Measurements from ENCODE around the gene NFIX. TPM values are rescaled to one million over a fixed set of nuclear protein-coding genes. Genes with fewer than 3 reads are reported as not detected.

NFIX gene
- total RNA-seq, 1 donor from 2014 or later: 146 TPM

DNA sequence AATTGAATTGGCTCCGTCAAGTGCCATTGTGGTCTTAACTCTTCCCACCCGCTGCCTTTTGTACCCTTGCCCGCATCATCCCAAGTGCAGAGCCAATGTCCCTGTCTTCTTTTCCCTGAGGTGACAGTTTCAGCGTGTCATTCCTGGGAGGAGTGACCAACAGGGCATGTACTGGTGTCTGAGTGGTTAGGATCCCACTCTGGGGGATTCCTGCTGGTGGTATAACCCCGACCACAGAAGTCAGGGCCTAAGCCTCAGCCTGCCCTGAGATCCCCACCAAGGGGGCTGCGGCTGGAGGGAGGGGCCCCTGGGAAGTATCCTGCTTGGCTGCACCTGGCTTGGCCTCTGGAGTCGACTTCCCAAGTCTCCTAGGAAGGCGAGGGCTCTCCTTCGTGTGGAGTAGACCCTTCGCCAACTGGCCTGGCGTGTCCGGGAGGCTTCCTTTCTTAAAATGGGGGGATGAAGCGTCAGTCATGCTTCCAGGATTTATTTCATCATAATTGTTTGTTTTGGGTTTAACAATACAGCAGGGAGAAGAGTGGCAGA is 40.6 kb downstream of the NFIX start:
- Histone ChIP-seq H3K27me3 (ENCODE audit: low read depth) (no peaks in the 10 kb centered on the region), H3K4me3 (no peak overlapping the region), H3K27ac (peak overlapping the region; percentile 78), H3K36me3 (no peaks in the 10 kb centered on the region), H3K9me3 (no peaks in the 10 kb centered on the region), H3K4me1 (peaks cover 100% of the 10 kb centered on the region)
- TF ChIP-seq, protein P1, sequence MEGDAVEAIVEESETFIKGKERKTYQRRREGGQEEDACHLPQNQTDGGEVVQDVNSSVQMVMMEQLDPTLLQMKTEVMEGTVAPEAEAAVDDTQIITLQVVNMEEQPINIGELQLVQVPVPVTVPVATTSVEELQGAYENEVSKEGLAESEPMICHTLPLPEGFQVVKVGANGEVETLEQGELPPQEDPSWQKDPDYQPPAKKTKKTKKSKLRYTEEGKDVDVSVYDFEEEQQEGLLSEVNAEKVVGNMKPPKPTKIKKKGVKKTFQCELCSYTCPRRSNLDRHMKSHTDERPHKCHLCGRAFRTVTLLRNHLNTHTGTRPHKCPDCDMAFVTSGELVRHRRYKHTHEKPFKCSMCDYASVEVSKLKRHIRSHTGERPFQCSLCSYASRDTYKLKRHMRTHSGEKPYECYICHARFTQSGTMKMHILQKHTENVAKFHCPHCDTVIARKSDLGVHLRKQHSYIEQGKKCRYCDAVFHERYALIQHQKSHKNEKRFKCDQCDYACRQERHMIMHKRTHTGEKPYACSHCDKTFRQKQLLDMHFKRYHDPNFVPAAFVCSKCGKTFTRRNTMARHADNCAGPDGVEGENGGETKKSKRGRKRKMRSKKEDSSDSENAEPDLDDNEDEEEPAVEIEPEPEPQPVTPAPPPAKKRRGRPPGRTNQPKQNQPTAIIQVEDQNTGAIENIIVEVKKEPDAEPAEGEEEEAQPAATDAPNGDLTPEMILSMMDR (IDR thresholded peaks at IDR 0.05): no peak
- intact Hi-C loops (cut with DNase I): no loop called here
- DNase-seq: no peak
- no peak for ATAC-seq

DNA sequence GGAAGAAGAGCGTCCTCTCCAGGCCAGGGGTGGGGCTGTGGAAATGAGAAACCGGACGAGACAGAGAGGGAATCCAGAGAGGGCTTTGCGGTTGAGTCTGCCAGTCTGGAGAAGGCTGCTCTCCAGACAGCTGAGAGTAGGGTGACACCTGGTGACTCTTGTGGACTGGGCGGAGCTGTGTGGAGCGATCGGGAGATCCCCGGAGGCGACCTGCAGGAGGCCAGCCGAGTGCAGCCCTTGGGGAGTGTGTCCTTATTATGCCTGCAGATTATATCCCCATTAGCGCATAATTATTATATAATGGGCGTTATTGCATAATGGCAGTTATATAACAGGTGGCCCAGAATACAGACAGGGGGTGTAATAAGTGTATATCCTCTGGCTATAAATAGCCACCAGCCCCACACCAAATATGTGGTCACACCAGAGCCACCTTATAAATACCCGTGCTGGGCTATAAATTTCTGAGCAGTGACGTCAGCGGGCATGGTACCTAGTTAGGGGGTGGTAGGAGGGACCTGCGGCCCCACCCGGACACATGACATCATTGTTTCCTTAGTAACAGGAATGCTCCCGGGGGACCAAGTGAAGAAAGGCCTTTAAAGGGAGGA is 41.2 kb downstream of the NFIX start:
- H3K4me1 ChIP-seq: peaks cover 100% of the 10 kb centered on the region
- peak; percentile 72 for DNase-seq

DNA sequence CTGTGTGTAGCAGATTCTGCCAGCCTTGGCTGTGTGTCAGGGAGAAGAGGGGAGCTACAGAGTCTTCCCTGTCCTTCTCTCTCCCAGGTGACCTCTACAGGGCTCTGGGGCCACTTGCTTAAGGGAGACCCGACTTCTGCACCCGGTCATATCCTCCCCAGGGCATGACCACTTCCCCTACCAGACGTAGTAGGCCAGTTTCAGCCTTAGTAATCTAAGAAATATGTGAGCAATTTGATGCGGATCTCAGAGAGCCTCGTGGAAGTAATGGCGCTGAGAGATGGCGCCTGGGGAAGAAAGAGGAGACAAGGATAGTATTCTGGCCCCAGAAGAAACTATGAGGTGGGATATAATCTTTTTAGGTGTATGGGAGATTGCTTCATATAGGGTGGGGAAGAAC is 41.9 kb downstream of the NFIX start:
- Histone ChIP-seq H3K27me3 (ENCODE audit: low read depth) (no peaks in the 10 kb centered on the region), H3K4me1 (peaks cover 97% of the 10 kb centered on the region), H3K9me3 (no peaks in the 10 kb centered on the region), H3K36me3 (no peaks in the 10 kb centered on the region), H3K4me3 (no peak overlapping the region), H3K27ac (peak overlapping the region; percentile 78)
- intact Hi-C loops (cut with DNase I): no loop called here
- DNase-seq (no peak), ATAC-seq (peak; percentile 14 to 46)
- TF ChIP-seq, protein P1 (IDR thresholded peaks at IDR 0.05): no peak

More for the DNA sequence above, 41.2 kb downstream of the NFIX start:
- ATAC-seq: peak; percentile 75 to 79
- Histone ChIP-seq H3K27ac (peak overlapping the region; percentile 78), H3K4me3 (no peak overlapping the region), H3K27me3 (ENCODE audit: low read depth) (no peaks in the 10 kb centered on the region), H3K36me3 (no peaks in the 10 kb centered on the region), H3K9me3 (no peaks in the 10 kb centered on the region)
- TF ChIP-seq, protein P1 (IDR thresholded peaks at IDR 0.05): no peak
- intact Hi-C loops (cut with DNase I): no loop called here

DNA sequence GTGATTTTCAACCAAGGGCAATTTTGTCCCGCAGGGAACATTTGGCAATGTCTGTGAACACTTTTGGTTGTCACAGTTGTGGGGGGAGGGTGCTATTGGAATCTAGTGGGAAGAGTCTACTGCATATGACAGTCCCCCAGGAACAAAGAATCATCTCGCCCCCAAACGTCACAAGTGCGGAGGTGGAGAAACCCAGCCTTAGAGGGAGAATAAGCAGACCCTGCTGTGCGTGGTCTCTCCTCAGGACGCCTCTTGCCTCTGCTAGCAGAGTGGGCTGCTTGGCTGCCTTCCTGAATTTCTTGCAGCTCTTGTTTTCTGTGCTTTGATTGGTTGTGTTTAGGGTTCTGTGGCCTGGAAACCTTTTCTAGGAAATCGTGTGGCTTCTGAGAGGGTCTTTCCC is 42.5 kb downstream of the NFIX start:
- Histone ChIP-seq H3K27ac (peak overlapping the region; percentile 78), H3K9me3 (no peaks in the 10 kb centered on the region), H3K4me3 (no peak overlapping the region), H3K36me3 (no peaks in the 10 kb centered on the region), H3K4me1 (peaks cover 97% of the 10 kb centered on the region), H3K27me3 (ENCODE audit: low read depth) (no peaks in the 10 kb centered on the region)
- TF ChIP-seq, protein P1 (IDR thresholded peaks at IDR 0.05): no peak
- ATAC-seq (no peak), DNase-seq (no peak)
- intact Hi-C loops (cut with DNase I): no loop called here

DNA sequence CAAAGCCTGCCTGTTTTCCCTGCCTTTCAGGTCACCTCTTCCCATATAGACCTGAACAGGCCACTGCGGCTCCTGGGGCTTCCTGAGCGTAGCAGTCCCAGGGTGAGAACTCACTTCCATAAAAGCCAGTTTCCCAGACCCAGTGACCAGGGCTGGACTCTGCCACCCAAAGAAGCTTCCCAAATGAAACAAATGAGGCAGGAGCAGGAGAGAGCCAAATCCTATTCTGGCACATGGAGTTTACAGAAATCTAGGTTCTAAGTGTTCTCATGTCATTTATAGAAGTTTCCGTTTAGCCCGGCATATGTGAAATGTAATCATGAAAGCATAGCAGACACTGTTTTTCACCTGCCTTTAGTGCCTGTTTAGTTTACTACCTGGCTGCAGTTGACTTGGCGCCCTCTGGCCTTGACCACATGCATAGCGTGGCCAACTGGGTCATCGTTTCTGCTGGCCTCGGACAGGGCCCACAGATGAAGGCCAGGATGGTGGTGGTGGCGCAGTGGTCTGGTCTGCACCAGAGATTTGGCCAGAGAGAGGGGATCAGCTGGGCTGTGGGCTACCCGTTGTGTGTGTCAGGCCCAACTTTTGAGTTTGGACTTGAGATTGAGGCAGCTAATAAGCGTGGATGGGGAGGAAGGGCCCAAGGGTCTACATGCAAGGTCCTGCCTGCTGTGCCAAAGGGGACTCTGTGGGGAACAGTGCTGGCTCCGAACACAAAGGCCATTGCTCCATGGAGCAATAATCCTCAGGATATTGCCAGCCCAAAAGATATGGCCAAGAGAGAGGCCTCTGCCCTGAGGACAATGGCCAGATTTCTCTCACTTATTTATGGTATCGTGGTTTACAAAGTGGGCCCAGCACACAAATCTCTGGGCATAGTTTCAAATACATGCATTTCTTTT is 43.3 kb downstream of the NFIX start:
- ATAC-seq (no peak), DNase-seq (no peak)
- Histone ChIP-seq H3K4me1 (peaks cover 97% of the 10 kb centered on the region), H3K9me3 (no peaks in the 10 kb centered on the region), H3K36me3 (no peaks in the 10 kb centered on the region), H3K4me3 (no peak overlapping the region), H3K27me3 (ENCODE audit: low read depth) (no peaks in the 10 kb centered on the region), H3K27ac (peak overlapping the region; percentile 78)
- TF ChIP-seq, protein P1 (IDR thresholded peaks at IDR 0.05): no peak
- intact Hi-C loops (cut with DNase I): no loop called here
